K562 (cell line): ENCODE measurements around the gene DLGAP1. TPM values are rescaled to one million over a fixed set of nuclear protein-coding genes. Genes with fewer than 3 reads are reported as not detected.

ENCODE experiments used
- ATAC-seq: fragments of 200-7000 bp; cut with Tn5 transposase; 3 replicates; pipeline ENCODE4 v1.9.1; 2020; ENCODE audit warnings: moderate library complexity
- BruUV-seq: library from RNA; stranded (reverse); fragments of 400-500 nt; replicated peaks from 2 replicates; lab custom pipeline; 2021; lab: Mats Ljungman, UMichigan
- CTCF ChIA-PET: fragments of 300-600 bp; formaldehyde crosslinking; extraction: SDS; loops from one replicate; lab custom pipeline; 2021; ENCODE audit warnings: low intra/inter-chr PET ratio; lab: Yijun Ruan, JAX
- POLR2A ChIA-PET: fragments of 300-600, 350-650 bp; sonication (Branson Sonifier 250); formaldehyde crosslinking; extraction: SDS; loops from one replicate; lab custom pipeline; 2021; ENCODE audit warnings: antibody characterized with exemption, inconsistent platforms; lab: Yijun Ruan, JAX
- DNase-seq, 4 experiments: peaks; one replicate each; pipeline versions ENCODE4 v3.0.0 to v3.0.0-alpha.2; 2011 to 2018; ENCODE audit warnings: low spot score in 3 of 4, mixed read lengths in 3 of 4; ENCODE audit errors: extremely low read depth in 1 of 4
- FAIRE-seq: peaks from 2 replicates; lab custom pipeline; 2011; peaks lifted over from hg19 to GRCh38; lab: Jason Lieb, UNC
- H2AFZ ChIP-seq: 2 replicates; pipeline ENCODE4 v1.6.0; 2011; ENCODE audit warnings: low read depth, low read length, control low read depth, inconsistent platforms
- H3K27ac ChIP-seq: fragments of 200-600 bp; 3 replicates; pipeline ENCODE4 v1.8.0; 2011; ENCODE audit warnings: low read depth, mild to moderate bottlenecking, control low read depth, inconsistent platforms, low read length, moderate library complexity, mixed read lengths; ENCODE audit errors: extremely low read depth
- H3K27me3 ChIP-seq, 2 experiments: fragments of 300-600 bp in 1 of 2; 2 replicates in 1 of 2; 3 replicates in 1 of 2; pipeline versions ENCODE4 v1.6.0 to v1.8.0; 2011; ENCODE audit warnings: inconsistent platforms in 2 of 2, low read length in 2 of 2, mild to moderate bottlenecking in 1 of 2, mixed read lengths in 1 of 2, moderate library complexity in 1 of 2; ENCODE audit not compliant: control insufficient read depth in 2 of 2, insufficient read depth in 2 of 2
- H3K36me3 ChIP-seq: fragments of 300-600 bp; 3 replicates; pipeline ENCODE4 v1.8.0; 2011; ENCODE audit warnings: mild to moderate bottlenecking, low read length, inconsistent platforms; ENCODE audit not compliant: control insufficient read depth, insufficient read depth
- H3K4me1 ChIP-seq, 2 experiments: fragments of 200-600 bp in 1 of 2; replicated peaks in 1 of 2; 2 replicates in 1 of 2; 3 replicates in 1 of 2; pipeline versions ENCODE4 v1.5.1 to v1.8.0; 2011; ENCODE audit warnings: inconsistent platforms in 2 of 2, low read length in 2 of 2, mild to moderate bottlenecking in 1 of 2, mixed read lengths in 1 of 2, moderate library complexity in 1 of 2; ENCODE audit not compliant: control insufficient read depth in 2 of 2, insufficient read depth in 2 of 2
- H3K4me2 ChIP-seq: 2 replicates; pipeline ENCODE4 v1.6.1; 2011; ENCODE audit warnings: low read length, control low read depth, inconsistent platforms, mixed read lengths; ENCODE audit not compliant: insufficient read depth
- H3K4me3 ChIP-seq: fragments of 200-600 bp; sonication (generic), shearing (Covaris generic); 2 replicates; pipeline ENCODE4 v1.5.1; 2016; ENCODE audit warnings: control low read depth, inconsistent platforms
- H3K79me2 ChIP-seq: fragments of 200-600 bp; 3 replicates; pipeline ENCODE4 v1.8.0; 2011; ENCODE audit warnings: low read length, inconsistent platforms; ENCODE audit not compliant: control insufficient read depth, insufficient read depth
- H3K9ac ChIP-seq, 2 experiments: 2 replicates each; pipeline versions ENCODE4 v1.6.0 to v1.6.1; 2011; ENCODE audit warnings: low read depth in 2 of 2, low read length in 2 of 2, control low read depth in 1 of 2, inconsistent platforms in 1 of 2, mild to moderate bottlenecking in 1 of 2, mixed read lengths in 1 of 2; ENCODE audit not compliant: insufficient read depth in 1 of 2
- H3K9me1 ChIP-seq: one replicate; pipeline ENCODE4 v1.6.0; 2011; ENCODE audit warnings: inconsistent platforms, mild to moderate bottlenecking, low read length, moderate library complexity; ENCODE audit not compliant: control insufficient read depth, insufficient read depth
- H3K9me3 ChIP-seq: replicated peaks from 2 replicates; pipeline ENCODE4 v1.5.1; 2011; ENCODE audit warnings: low read depth, low read length, inconsistent platforms; ENCODE audit not compliant: control insufficient read depth, insufficient read depth
- H4K20me1 ChIP-seq: replicated peaks from 2 replicates; pipeline ENCODE4 v1.6.1; 2011; ENCODE audit warnings: low read length, inconsistent platforms, mixed read lengths; ENCODE audit not compliant: control insufficient read depth, insufficient read depth
- CBFA2T2 ChIP-seq: fragments of 450-650 bp; conservative IDR thresholded peaks from 2 replicates; pipeline ENCODE4 v1.6.1; 2017; ENCODE audit warnings: mild to moderate bottlenecking
- GATAD2A ChIP-seq: fragments of 450-650 bp; IDR thresholded peaks from 2 replicates; pipeline ENCODE4 v1.6.1; 2017
- HNRNPLL ChIP-seq: fragments of 200-400 bp; formaldehyde crosslinking; IDR thresholded peaks from 2 replicates; pipeline ENCODE4 v1.6.1; 2017; ENCODE audit warnings: low read length, low read depth, mild to moderate bottlenecking; ENCODE audit not compliant: poor library complexity, severe bottlenecking
- L3MBTL2 ChIP-seq: fragments of 450-650 bp; IDR thresholded peaks from 2 replicates; pipeline ENCODE4 v1.6.1; 2016; ENCODE audit warnings: mild to moderate bottlenecking, moderate library complexity
- MBD2 ChIP-seq: sonication (generic); IDR thresholded peaks from 2 replicates; pipeline ENCODE4 v1.6.1; 2016; ENCODE audit warnings: low read depth, borderline replicate concordance
- MTA2 ChIP-seq: fragments of 450-650 bp; IDR thresholded peaks from 2 replicates; pipeline ENCODE4 v1.6.1; 2016; ENCODE audit warnings: low read depth
- PHF8 ChIP-seq: fragments of 200-600 bp; sonication (generic); IDR thresholded peaks from 2 replicates; pipeline ENCODE4 v1.6.1; 2012; ENCODE audit warnings: mixed run types, mild to moderate bottlenecking, inconsistent platforms, low read length, moderate library complexity, borderline replicate concordance
- PHTF2 ChIP-seq: fragments of 250-450 bp; sonication (Bioruptor Pico); IDR thresholded peaks from 2 replicates; pipeline ENCODE4 v1.5.0; 2021; ENCODE audit warnings: mild to moderate bottlenecking
- RBM34 ChIP-seq: fragments of 200-400 bp; formaldehyde crosslinking; IDR thresholded peaks from 2 replicates; pipeline ENCODE4 v1.6.1; 2018; ENCODE audit warnings: low read length, borderline replicate concordance; ENCODE audit not compliant: insufficient read depth
- ZNF695 ChIP-seq: fragments of 450-650 bp; formaldehyde crosslinking; IDR thresholded peaks from 2 replicates; pipeline ENCODE4 v1.4.0; 2020; ENCODE audit warnings: mild to moderate bottlenecking, moderate library complexity
- ZNF830 ChIP-seq: fragments of 250-450 bp; sonication (Bioruptor Pico); IDR thresholded peaks from 2 replicates; pipeline ENCODE4 v1.5.0; 2021; ENCODE audit warnings: mild to moderate bottlenecking
- WGBS: fragments of 100-300 bp; shearing (Covaris generic); methylation state at CpG from one replicate; pipeline ENCODE4 v1.1.6; 2016; ENCODE audit warnings: low coverage, mixed read lengths; ENCODE audit not compliant: insufficient coverage; ENCODE audit errors: missing lambda C conversion rate; 5-methylcytosine and 5-hydroxymethylcytosine counted together
- in situ Hi-C: fragments of 300-500 bp; cut with MboI; formaldehyde crosslinking; loops from 4 replicates; pipeline ENCODE4 v1.15.0; 2018; ENCODE audit warnings: inconsistent platforms, mixed read lengths
- intact Hi-C: fragments of 100-400 bp; cut with micrococcal nuclease; formaldehyde crosslinking; loops from 2 replicates; pipeline ENCODE4 v1.14.2; 2022
- polyA plus RNA-seq, 8 experiments: library from polyadenylated mRNA; depleted of rRNA in 4 of 8; stranded (reverse) in 5 of 8; unstranded in 3 of 8; fragments of >200 nt; fragmentation: Nextera tagmentation in 2 of 8; fragmentation: Illumina TruSeq in 1 of 8; extraction: Ambion mirVana in 2 of 8; extraction: Trizol in 1 of 8; gene quantifications; 2 replicates each; pipeline versions ENCODE4 v1.2.1 to v1.2.3, GENCODE V29; 2011 to 2014; ENCODE audit warnings: inconsistent platforms in 1 of 8, missing spikeins in 1 of 8
- total RNA-seq, 7 experiments: library from RNA; depleted of rRNA in 6 of 7; stranded (reverse); fragments of >200 nt in 6 of 7; fragmentation: Illumina TruSeq in 2 of 7; extraction: Trizol in 2 of 7; gene quantifications; 2 replicates each; pipeline versions ENCODE4 v1.2.1 to v1.2.3, GENCODE V29; 2011 to 2021; ENCODE audit warnings: low replicate concordance in 1 of 7
- TF ChIP-seq, protein P1 (sequence below), 2 experiments: fragments of 450-650 bp; conservative IDR thresholded peaks; 2 replicates each; pipeline ENCODE4 v1.6.1; 2017; ENCODE audit warnings: mild to moderate bottlenecking in 2 of 2, moderate library complexity in 2 of 2
- TF ChIP-seq, protein P2 (sequence below): fragments of 250-450 bp; sonication (Bioruptor Pico); IDR thresholded peaks from 2 replicates; pipeline ENCODE4 v1.6.1; 2021; ENCODE audit warnings: mild to moderate bottlenecking
- TF ChIP-seq, protein P3 (sequence below), 2 experiments: fragments of 450-650 bp; IDR thresholded peaks; 2 replicates each; pipeline ENCODE4 v1.6.1; 2018; ENCODE audit warnings: mild to moderate bottlenecking in 2 of 2, low read depth in 1 of 2; ENCODE audit not compliant: partially characterized antibody in 2 of 2
- TF ChIP-seq, protein P4 (sequence below): fragments of 150-350 bp; conservative IDR thresholded peaks from 2 replicates; pipeline ENCODE4 v1.6.1; 2014; ENCODE audit warnings: low read length

The DLGAP1 gene
- total and polyA plus RNA-seq, 9 of the 15 experiments (the other 6 are each of a cell fraction or from before 2014, with no cell fraction given), result 0.04 to 0.22 (median 0.08) TPM

DNA sequence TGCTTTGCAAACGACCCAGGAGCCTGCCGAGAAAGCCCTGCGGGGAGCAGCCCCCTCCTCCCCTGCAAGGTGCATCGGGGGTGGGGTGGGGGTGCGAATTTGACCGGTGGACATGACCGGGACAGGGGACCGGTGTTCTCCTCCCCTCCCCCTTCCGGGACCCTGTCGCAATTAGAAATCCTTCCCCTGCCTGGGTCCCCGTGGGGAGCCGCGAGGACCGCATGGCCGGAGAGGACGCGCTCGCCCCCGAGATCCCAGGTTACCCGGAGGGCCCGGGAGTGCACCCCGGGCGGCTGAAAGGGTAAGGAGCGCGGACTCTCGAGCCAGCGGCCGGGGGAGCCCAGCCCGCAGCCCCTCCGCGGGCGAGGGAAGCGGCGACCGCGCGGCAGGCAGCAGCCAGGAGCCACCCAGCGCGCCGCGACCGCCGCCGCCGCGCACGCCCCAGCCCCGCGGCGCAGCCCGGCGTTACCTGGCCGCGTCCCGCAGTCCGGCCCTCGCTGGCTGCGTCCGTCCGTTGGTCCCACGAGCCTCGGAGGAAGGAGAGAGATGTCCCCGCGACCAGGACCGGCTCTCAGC, 482 bp downstream of the DLGAP1 start:
- Histone ChIP-seq H4K20me1 (no peaks in the 10 kb centered on the region), H3K4me1 (no peaks in the 10 kb centered on the region), H3K79me2 (no peaks in the 10 kb centered on the region), H3K4me2 (no peak overlapping the region), H3K9ac (no peak overlapping the region), H3K27me3 (no peaks in the 10 kb centered on the region), H3K4me3 (no peak overlapping the region), H3K36me3 (no peaks in the 10 kb centered on the region), H3K9me1 (no peaks in the 10 kb centered on the region), H2AFZ (no peak overlapping the region), H3K9me3 (no peaks in the 10 kb centered on the region), H3K27ac (no peak overlapping the region)
- 9% methylated on average over 27 of the region's 65 CpGs for WGBS
- in situ Hi-C loops (no loop called here), intact Hi-C loops (no loop called here)
- no TSS peak for BruUV-seq
- no peak for DNase-seq
- ChIA-PET CTCF (no interaction called here), POLR2A (no interaction called here)
- ATAC-seq, result no peak
- no peak for FAIRE-seq
- TF ChIP-seq, protein P1, sequence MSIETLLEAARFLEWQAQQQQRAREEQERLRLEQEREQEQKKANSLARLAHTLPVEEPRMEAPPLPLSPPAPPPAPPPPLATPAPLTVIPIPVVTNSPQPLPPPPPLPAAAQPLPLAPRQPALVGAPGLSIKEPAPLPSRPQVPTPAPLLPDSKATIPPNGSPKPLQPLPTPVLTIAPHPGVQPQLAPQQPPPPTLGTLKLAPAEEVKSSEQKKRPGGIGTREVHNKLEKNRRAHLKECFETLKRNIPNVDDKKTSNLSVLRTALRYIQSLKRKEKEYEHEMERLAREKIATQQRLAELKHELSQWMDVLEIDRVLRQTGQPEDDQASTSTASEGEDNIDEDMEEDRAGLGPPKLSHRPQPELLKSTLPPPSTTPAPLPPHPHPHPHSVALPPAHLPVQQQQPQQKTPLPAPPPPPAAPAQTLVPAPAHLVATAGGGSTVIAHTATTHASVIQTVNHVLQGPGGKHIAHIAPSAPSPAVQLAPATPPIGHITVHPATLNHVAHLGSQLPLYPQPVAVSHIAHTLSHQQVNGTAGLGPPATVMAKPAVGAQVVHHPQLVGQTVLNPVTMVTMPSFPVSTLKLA (conservative IDR thresholded peaks at IDR 0.05), result no peak
- TF ChIP-seq MTA2, result no peak
- TF ChIP-seq, protein P2, sequence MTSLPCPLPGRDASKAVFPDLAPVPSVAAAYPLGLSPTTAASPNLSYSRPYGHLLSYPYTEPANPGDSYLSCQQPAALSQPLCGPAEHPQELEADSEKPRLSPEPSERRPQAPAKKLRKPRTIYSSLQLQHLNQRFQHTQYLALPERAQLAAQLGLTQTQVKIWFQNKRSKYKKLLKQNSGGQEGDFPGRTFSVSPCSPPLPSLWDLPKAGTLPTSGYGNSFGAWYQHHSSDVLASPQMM (CRISPR knock-in tag), result no peak
- no peak for TF ChIP-seq RBM34
- TF ChIP-seq ZNF830 (CRISPR knock-in tag), result no peak
- TF ChIP-seq PHTF2 (CRISPR knock-in tag), result no peak
- TF ChIP-seq, protein P3, sequence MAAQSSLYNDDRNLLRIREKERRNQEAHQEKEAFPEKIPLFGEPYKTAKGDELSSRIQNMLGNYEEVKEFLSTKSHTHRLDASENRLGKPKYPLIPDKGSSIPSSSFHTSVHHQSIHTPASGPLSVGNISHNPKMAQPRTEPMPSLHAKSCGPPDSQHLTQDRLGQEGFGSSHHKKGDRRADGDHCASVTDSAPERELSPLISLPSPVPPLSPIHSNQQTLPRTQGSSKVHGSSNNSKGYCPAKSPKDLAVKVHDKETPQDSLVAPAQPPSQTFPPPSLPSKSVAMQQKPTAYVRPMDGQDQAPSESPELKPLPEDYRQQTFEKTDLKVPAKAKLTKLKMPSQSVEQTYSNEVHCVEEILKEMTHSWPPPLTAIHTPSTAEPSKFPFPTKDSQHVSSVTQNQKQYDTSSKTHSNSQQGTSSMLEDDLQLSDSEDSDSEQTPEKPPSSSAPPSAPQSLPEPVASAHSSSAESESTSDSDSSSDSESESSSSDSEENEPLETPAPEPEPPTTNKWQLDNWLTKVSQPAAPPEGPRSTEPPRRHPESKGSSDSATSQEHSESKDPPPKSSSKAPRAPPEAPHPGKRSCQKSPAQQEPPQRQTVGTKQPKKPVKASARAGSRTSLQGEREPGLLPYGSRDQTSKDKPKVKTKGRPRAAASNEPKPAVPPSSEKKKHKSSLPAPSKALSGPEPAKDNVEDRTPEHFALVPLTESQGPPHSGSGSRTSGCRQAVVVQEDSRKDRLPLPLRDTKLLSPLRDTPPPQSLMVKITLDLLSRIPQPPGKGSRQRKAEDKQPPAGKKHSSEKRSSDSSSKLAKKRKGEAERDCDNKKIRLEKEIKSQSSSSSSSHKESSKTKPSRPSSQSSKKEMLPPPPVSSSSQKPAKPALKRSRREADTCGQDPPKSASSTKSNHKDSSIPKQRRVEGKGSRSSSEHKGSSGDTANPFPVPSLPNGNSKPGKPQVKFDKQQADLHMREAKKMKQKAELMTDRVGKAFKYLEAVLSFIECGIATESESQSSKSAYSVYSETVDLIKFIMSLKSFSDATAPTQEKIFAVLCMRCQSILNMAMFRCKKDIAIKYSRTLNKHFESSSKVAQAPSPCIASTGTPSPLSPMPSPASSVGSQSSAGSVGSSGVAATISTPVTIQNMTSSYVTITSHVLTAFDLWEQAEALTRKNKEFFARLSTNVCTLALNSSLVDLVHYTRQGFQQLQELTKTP (IDR thresholded peaks at IDR 0.05; ENCODE audit: low read depth in 1 of 2, partially characterized antibody in 2 of 2), result no peak
- TF ChIP-seq PHF8, result no peak
- no peak for TF ChIP-seq MBD2
- TF ChIP-seq CBFA2T2, result no peak
- no peak for TF ChIP-seq ZNF695 (CRISPR knock-in tag)
- no peak for TF ChIP-seq HNRNPLL
- no peak for TF ChIP-seq GATAD2A
- TF ChIP-seq, protein P4, sequence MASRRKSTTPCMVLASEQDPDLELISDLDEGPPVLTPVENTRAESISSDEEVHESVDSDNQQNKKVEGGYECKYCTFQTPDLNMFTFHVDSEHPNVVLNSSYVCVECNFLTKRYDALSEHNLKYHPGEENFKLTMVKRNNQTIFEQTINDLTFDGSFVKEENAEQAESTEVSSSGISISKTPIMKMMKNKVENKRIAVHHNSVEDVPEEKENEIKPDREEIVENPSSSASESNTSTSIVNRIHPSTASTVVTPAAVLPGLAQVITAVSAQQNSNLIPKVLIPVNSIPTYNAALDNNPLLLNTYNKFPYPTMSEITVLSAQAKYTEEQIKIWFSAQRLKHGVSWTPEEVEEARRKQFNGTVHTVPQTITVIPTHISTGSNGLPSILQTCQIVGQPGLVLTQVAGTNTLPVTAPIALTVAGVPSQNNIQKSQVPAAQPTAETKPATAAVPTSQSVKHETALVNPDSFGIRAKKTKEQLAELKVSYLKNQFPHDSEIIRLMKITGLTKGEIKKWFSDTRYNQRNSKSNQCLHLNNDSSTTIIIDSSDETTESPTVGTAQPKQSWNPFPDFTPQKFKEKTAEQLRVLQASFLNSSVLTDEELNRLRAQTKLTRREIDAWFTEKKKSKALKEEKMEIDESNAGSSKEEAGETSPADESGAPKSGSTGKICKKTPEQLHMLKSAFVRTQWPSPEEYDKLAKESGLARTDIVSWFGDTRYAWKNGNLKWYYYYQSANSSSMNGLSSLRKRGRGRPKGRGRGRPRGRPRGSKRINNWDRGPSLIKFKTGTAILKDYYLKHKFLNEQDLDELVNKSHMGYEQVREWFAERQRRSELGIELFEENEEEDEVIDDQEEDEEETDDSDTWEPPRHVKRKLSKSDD, result no peak
- no peak for TF ChIP-seq L3MBTL2
